ENCODE data around the gene DNAJB1. TPM values are rescaled to one million over a fixed set of nuclear protein-coding genes. Genes with fewer than 3 reads are reported as not detected.
A peak's percentile ranks its signal among the peaks of the same experiment; 100 is the strongest.

The DNAJB1 gene
- total and polyA plus RNA-seq, 2 experiments from 2014 or later: 43.2 to 53.3 TPM

GRCh38 chr19:14563590-14563926 lies 45.4 kb upstream of the DNAJB1 start:
- H3K27ac Mint-ChIP-seq: peak overlapping the region; percentile 95; the same call in 1 of the 2 replicates
- TF ChIP-seq NANOG (IDR thresholded peaks at IDR 0.05; ENCODE audit: borderline replicate concordance) (no peak), ZNF114 (CRISPR knock-in tag; IDR thresholded peaks at IDR 0.05) (no peak), POLR2AphosphoS5 (IDR thresholded peaks at IDR 0.05; ENCODE audit: low read depth) (no peak), ETS1 (IDR thresholded peaks at IDR 0.05) (no peak), STAT1 (IDR thresholded peaks at IDR 0.05; ENCODE audit: unreplicated experiment) (no peak), EZH2phosphoT487 (IDR thresholded peaks at IDR 0.05; ENCODE audit: unreplicated experiment) (no peak), REST (IDR thresholded peaks at IDR 0.05; ENCODE audit: unreplicated experiment) (no peak), CREB1 (CRISPR knock-in tag; IDR thresholded peaks at IDR 0.05; ENCODE audit: low read depth) (no peak), ZNF462 (CRISPR knock-in tag; IDR thresholded peaks at IDR 0.05) (no peak), JUNB (IDR thresholded peaks at IDR 0.05; ENCODE audit: unreplicated experiment) (no peak), ZNF331 (CRISPR knock-in tag; IDR thresholded peaks at IDR 0.05; ENCODE audit: low read depth) (no peak), EZH2 (IDR thresholded peaks at IDR 0.05; ENCODE audit: low read depth, unreplicated experiment) (no peak), CTCF (conservative IDR thresholded peaks at IDR 0.05; ENCODE audit: low read depth in 2 of 2) (no peak)

More at GRCh38 chr19:14563590-14563926, 45.4 kb upstream of the DNAJB1 start:
- ATAC-seq: no peak
- H3F3A ChIP-seq (replicated peaks; ENCODE audit: low read depth): peaks cover 5% of the 10 kb centered on the region; the same call in 1 of the 2 replicates
- Mint-ChIP-seq H3K9me3 (no peaks in the 10 kb centered on the region; the same call in 2 of the 3 replicates), H3K4me3 (no peak overlapping the region), H3K36me3 (ENCODE audit: low read depth) (peaks cover 11% of the 10 kb centered on the region), H3K4me1 (peaks cover 46% of the 10 kb centered on the region), H3K27me3 (ENCODE audit: insufficient read depth, low read depth, poor library complexity) (peaks cover 14% of the 10 kb centered on the region)
- peaks cover 3% of the 10 kb centered on the region for H4K20me1 ChIP-seq (replicated peaks; ENCODE audit: insufficient read depth)
- no peak for DNase-seq (ENCODE audit: low spot score)
- peaks cover 33% of the 10 kb centered on the region for H3K79me2 ChIP-seq (replicated peaks; ENCODE audit: insufficient read depth)
- no peaks in the 10 kb centered on the region for H3K9me2 ChIP-seq (ENCODE audit: insufficient read depth)
- peak overlapping the region; percentile 32; the same call in 1 of the 2 replicates for H3K4me2 ChIP-seq
- no peaks in the 10 kb centered on the region; the same call in 1 of the 2 replicates for H3K36me3 ChIP-seq (ENCODE audit: insufficient read depth)
- H2AFZ ChIP-seq: no peak overlapping the region
- peaks cover 46% of the 10 kb centered on the region for H3K4me1 ChIP-seq (ENCODE audit: insufficient read depth)
- no peak overlapping the region for H3K4me3 ChIP-seq
- 0 out of 2 replicates have a peak overlapping the region, but pooled peaks have one; percentile 59 for H3K27ac ChIP-seq (ENCODE audit: low read depth)
- no peaks in the 10 kb centered on the region for H3K27me3 ChIP-seq (ENCODE audit: insufficient read depth)

All from GM23338 (cell line).